Superior temporal gyrus (tissue), 1 donor: ENCODE data around the gene SPATA46.

Source experiments
- DNase-seq: peaks from one replicate; pipeline ENCODE4 v3.0.0-alpha.2; 2016; ENCODE audit errors: extremely low spot score

Gene SPATA46

GRCh38 chr1:162374406-162374805 is 2.2 kb downstream of the SPATA46 start:
- no peak for DNase-seq

- no peak for DNase-seq
These were observed 3.0 kb downstream of the SPATA46 start for GRCh38 chr1:162373541-162374260.

GRCh38 chr1:162373072-162373427 is 3.6 kb downstream of the SPATA46 start:
- no peak for DNase-seq

GRCh38 chr1:162372159-162373071 is 4.2 kb downstream of the SPATA46 start:
- no peak for DNase-seq

GRCh38 chr1:162371611-162372010 is 5.0 kb downstream of the SPATA46 start:
- no peak for DNase-seq

- DNase-seq: no peak
These were observed 5.9 kb downstream of the SPATA46 start for GRCh38 chr1:162370721-162371120.

- no peak for DNase-seq
These were observed 6.5 kb downstream of the SPATA46 start for GRCh38 chr1:162370161-162370560.

GRCh38 chr1:162369571-162369970 is 7.1 kb downstream of the SPATA46 start:
- no peak for DNase-seq

GRCh38 chr1:162368451-162368850 is 8.2 kb downstream of the SPATA46 start:
- DNase-seq: no peak

GRCh38 chr1:162367772-162368171 is 8.9 kb downstream of the SPATA46 start:
- no peak for DNase-seq

- no peak for DNase-seq
These were observed 9.6 kb downstream of the SPATA46 start for GRCh38 chr1:162367073-162367472.

- no peak for DNase-seq
These were observed 10.0 kb downstream of the SPATA46 start for GRCh38 chr1:162366671-162367070.

- no peak for DNase-seq
These were observed 10.5 kb downstream of the SPATA46 start for GRCh38 chr1:162366149-162366548.

GRCh38 chr1:162365284-162366020 is 11.2 kb downstream of the SPATA46 start:
- DNase-seq: no peak

GRCh38 chr1:162364498-162364897 is 12.2 kb downstream of the SPATA46 start:
- no peak for DNase-seq

- no peak for DNase-seq
These were observed 12.8 kb downstream of the SPATA46 start for GRCh38 chr1:162363823-162364222.

- no peak for DNase-seq
These were observed 15.3 kb downstream of the SPATA46 start for GRCh38 chr1:162361349-162361748.

- no peak for DNase-seq
These were observed 15.8 kb downstream of the SPATA46 start for GRCh38 chr1:162360874-162361260.

- no peak for DNase-seq
These were observed 16.3 kb downstream of the SPATA46 start for GRCh38 chr1:162360237-162360873.

GRCh38 chr1:162359523-162360236 is 17.0 kb downstream of the SPATA46 start:
- no peak for DNase-seq

GRCh38 chr1:162358928-162359327 is 17.7 kb downstream of the SPATA46 start:
- DNase-seq: no peak
